ENCODE measurements around the gene BICC1.

The BICC1 gene

DNA sequence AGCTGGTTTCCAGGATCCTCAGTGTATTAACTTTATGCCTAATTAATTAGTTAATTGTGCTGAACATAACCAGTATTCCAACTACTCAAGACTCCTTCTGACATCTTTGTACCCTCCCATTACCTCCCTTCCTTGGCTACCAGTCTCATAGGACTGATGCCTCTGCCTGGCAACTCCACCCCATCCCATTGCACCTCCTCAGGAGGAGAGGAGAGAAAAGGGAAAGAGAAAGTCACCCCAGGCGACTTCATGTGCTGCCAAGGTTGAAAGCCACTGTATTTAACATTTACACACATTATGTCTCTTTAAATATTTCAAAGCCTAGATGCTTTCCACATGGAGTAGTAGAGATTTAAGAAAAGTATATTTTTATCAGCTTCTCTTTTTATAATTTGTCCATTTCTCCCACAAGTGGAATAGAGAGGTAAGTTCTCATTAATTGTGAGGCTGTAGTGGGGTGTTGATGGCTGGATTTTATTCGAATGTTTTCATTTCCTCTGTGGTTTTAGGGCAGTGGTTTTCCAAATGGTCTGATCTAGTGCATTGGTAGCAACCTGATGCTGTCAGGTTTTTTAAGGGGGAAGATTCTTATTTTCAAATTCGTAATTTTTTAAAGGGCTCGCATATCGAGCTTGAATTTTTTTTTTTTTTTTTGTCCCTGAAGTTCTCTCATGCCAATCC is 148.0 kb downstream of the BICC1 start:
- no peak for DNase-seq

DNA sequence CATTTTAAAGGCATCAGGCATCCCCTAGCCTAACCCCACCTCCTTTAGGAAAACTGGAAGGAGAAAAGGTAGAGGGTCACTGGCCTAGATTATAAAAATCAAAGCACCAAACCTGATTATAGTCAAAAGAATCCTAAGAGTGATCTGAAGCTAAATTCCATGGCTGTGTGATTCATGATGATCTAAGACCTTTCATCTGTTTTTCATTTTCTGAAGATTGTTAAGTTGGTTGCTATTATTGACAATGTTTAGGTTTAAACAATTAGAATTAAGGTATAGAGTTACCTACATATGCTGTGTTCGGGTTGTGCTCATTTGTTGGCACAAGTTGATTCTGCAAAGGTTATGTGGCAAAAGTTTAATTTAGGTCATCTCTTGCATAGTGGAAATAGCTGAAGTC is 148.7 kb downstream of the BICC1 start:
- DNase-seq = no peak

DNA sequence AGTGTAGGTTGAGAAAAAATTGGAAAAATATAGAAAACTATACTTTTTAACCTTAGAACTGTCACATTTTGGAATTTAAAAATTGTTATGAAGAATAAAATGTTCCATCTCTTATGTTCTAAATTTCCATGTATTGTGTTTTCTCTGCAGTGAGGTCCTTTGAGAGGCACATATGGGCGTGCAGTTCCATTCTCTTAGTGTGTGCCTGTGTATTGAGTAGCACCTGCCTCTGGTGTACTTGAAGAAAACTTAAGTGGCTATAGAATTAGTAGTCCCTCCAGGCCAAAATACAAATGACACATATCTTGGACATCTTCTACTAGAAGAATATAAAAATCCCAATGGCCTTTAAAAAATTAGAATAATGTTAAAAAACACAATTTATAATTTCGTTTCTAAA is 149.2 kb downstream of the BICC1 start:
- no peak for DNase-seq

DNA sequence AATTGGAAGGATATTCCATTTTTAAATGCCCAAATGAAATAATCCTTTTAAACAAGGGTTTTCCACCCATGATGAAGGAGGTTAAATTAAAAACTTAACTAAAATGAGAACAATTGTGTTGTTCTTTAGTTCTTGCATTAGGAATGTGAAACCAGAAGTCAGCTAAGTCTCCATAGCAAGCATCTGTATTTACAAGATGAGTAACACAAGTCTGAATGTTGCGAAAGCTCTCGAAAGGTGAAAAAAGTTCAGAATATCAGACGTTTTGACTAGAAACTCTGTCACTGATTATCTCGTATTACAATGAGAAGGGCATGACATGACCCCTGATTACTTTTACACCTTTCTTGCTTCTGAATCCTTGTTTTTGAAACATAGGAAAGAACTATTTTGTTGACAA is 149.6 kb downstream of the BICC1 start:
- no peak for DNase-seq

DNA sequence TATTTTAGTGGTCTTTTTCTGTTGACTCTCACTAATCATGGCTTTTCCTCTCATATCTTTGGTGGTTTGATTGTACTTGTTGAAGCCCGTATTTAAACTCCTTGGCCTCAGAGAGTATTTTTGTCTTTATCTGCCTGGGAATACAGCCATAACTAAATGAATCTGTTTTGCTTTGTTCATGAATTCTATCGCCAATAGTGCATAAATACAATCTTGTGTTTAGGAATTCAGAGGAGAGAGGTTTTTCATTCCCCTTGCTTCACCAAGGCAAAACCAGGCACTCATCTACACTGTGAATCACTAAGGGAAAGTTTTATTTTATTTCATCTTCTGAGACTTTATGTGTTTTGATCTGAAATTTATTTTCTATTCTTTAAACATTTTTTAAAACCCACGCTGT is 152.7 kb downstream of the BICC1 start:
- DNase-seq = no peak

DNA sequence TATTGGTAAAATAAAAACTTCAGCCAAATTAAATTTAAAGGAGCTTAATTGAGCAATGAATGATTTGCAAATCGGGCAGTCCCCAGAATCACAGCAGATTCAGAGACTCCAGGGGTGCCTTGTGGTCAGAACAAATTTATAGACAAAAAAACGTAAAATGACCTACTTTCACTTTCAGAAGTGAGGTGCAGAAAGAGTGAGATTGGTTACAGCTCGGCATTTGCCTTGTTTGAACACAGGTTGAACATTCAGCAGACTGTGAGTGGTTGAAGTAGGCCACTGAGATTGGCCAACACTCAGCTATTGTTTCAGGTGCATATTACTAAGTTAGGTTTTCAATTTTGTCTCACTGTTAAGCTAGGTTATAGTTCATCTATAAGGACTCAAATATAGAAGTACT is 153.4 kb downstream of the BICC1 start:
- DNase-seq = peak; percentile 25

DNA sequence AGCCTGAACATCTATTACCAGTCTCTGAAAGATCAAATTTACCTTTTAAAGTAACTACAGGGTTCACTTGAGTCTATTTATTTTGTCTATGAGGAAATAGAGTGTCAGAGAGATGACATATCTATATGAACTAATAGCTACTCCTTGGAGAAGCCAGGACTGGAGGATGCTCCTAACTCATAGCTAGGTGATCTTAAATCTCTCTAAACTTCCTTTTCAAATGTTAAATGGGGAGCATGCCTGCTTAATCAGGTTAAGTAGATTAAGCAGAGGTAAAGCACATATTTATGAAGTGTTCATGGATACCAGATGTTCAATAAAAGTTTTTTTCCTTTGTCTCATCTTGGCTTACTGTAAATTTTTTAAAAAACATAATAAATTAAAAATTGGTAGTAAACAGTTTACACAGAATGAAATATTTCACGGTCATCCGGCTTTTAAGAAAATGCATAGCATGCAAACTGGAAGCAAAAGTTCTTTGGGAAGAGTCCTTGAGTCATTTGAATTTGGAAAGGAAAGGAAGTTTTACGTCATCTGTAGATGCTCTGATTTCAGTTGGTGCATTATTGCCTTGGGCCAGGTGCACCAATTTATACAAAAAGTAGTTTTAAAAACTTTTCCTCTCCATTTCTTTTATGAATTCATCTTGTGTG is 155.1 kb downstream of the BICC1 start:
- DNase-seq = no peak

DNA sequence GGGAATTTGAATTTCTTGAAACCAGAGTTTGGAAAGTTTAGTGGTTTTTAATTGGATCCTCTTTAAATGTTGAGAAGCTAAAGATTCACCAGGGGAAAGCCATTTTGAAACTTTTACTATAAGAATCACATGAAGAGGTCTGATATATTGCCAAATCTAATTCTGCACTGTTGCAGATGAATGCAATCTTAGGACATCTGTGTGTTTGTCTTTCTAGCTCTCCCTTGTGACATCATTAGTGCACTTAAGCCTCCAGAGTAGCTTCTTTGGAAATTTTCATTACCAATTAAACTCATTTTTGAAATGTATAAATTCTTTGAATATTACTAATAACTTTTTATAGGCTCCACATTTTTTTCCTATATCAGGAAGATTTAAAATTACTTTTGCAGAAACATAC is 160.2 kb downstream of the BICC1 start:
- DNase-seq = no peak

DNA sequence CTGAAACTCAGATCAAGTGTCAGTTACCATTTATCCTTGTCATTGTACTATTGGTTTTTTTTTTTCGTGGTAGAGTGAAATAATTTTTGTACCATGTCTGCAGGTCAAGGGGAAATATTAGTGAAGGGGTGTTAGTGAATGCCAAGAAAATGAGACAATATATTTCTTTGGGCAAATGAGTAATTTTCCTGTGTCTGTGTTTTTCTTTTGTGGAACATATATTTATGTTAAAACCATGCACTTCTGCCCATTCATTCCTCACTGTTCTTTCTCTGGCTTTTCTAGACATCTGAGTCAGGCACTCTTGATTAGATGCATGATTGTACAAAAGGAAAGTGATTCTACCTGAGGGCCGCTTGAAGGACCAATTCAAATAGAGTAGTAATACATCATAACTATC is 161.6 kb downstream of the BICC1 start:
- no peak for DNase-seq

DNA sequence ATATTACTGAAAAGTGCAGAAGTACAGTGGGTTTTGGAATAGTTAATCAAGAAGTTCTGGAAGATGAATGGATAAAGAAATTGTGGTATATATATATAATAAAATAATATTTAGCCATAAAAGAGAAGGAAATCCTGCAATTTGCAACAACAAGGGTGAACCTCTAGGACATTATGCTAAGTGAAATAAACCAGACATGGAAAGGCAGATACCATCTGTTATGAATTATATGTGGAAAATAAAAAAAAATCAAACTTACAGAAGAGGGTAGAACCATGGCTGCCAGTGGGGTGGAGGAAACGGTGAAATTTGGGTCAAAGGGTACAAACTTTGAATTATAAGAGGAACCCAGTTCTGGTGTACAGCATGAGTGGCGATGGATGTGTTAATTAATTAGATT is 162.6 kb downstream of the BICC1 start:
- no peak for DNase-seq

DNA sequence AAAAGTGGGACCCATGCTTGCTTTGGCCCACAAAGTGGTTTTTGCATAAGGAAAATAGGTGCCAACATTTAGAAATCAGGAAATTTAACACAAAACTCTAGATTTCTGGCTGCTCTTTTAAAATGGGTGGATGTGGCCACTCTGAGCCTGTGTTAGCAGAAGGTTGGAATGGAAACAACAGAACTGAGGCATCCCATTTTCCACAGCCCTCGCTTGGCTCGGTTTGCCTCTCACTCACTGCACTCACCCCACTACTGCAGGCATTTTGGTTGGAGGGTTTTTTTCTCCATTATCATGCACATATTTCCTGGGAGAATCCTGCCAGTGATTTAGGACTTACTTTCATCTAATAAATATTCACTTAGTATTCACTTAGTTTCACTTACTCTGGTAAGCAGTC is 178.9 kb downstream of the BICC1 start:
- no peak for DNase-seq

DNA sequence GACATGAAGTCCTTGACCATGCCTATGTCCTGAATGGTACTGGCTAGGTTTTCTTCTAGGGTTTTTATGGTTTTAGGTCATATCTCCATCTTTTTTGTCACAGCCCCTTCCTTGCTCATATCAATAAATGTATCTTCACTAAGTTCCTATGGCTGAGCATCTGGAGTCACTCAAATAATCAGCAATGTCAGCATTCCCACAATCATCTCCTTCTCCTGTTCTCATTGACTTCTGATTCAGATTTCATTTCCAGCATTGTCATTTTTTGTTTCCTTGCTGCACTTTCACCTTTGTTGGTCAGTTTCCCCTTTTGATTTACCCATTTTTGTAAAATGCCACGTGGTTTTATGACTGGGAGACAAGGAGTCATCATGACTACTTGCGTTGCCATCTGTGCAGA is 181.2 kb downstream of the BICC1 start:
- DNase-seq = no peak

DNA sequence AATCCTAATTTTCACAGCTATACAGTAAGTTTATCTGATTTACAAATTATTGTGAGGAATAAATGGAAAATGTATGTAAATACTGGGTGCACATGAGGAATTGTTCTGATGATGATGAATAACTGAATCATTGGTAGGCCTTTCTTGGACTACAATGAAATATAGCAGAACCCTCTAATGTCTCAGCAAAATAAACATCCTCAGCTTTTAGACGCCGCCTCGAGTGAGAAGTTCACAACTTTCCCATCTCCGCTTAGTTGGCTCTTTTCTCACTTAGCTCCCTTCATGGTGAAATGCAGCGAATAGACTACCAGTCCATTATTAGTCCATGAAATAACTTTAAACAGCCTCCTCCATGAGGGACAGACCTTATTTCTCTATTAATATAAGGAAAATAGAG is 182.3 kb downstream of the BICC1 start:
- no peak for DNase-seq

DNA sequence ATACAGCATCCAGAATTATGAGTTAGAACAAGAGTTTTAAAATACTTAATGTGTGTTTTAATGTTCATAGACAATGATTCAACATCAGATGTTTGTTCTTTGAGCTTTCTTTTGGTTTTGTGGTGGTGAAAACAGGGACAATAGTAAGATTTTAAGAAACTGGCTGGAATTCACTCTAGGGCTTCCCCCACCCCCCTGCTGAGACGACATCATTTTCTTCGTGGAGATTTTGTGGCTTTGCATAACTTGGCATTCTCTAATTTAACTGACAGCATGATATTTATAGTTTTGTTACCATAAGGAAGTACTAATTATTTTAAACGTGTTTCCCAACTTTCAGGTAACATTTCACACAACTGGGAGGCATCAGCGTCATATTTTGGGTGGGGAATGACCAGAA is 184.1 kb downstream of the BICC1 start:
- DNase-seq = no peak

DNA sequence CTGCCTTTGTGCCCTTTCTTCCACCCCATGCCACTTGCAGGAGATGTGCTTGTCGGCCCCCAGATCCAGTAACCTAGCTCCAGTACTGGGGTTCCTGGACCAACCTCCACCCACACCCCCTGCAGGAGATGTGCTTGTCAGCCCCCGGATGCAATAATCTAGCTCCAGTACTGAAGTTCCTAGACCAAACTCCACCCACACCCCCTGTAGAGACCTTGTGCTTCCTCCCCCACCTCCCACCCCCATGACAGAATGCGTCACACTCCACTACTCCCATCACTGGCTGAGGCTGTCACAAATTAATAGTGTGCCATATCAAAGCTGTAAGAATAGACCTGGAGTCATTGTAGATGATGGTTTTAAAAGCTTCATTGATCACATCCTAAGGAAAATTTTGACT is 185.0 kb downstream of the BICC1 start:
- DNase-seq = no peak

DNA sequence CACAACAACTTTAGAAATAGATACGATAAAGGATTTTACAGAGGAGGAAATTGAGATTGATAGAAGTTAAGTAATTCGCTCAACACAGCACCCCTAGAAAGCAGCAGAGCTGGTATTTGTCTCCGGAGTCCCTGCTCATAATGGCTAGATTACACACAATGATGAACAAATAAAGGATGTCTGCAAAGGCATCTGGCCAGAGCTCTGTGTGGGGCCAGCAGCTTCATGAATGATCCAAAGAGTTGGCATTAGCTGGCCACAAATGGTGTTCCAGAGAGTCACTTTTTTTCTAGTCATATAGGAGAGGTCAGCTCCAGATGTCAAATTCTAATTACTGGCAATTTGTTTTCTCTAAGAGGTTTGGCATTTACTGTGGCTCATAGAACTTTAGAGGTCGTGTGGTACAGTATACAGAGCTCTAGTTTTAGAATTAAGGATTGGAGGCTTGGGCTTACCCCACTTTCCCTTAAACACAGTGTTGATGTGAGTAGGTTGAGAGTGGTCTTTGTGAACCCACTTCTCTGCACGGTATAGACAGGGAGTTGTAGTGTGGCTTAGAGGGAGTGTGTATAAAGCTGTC is 186.2 kb downstream of the BICC1 start:
- DNase-seq = no peak

DNA sequence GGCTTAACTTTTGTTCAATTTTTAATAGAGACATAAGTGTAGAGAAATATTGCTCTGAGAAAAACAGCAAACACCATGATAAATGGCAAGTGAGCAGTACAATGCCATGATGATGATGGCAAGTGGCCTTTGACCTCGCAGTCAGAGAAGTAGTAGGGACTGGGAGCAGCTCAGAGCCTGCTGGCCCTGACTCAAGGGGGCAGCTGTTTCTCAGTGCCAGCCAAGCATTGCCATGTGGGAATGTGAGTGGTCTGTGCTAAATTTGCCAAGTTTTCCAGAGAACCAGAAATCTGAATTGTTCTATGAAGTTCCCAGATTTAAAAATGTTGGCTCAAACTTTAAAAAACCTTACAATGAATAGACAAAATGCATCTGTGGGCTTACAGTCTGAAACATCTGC is 187.9 kb downstream of the BICC1 start:
- no peak for DNase-seq

DNA sequence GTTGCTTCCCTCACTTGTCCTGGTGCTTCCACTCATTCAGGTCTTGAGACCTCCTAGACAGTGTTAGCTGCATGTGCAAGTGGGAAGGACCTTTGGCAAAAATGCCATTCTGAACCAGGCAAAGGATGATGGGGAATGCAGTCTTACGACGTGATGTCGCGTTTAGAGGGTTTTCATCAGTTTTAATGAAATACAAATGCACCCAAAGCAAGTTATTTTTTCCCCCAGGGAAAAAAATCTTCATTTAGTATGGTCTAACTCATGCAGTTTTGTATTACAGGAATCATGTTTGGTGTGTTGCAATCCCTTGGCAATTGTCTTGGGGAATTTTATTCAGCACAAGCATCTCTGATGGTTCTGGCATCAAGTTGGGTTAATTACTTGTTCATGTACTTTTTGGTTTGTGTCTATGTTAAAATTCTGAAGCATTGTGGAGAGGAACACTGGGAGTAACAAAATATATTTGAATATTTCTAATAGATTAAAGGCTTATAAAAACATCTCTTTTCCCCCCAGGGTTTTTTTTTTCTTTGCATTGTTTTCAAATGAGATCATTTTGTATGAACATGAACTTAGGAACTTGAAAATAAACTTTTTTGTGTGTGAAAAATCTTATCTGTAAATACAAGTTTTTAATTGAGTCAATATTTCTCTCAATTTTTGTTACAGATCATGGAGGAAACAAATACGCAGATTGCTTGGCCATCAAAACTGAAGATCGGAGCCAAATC is 188.9 kb downstream of the BICC1 start:
- DNase-seq = no peak

DNA sequence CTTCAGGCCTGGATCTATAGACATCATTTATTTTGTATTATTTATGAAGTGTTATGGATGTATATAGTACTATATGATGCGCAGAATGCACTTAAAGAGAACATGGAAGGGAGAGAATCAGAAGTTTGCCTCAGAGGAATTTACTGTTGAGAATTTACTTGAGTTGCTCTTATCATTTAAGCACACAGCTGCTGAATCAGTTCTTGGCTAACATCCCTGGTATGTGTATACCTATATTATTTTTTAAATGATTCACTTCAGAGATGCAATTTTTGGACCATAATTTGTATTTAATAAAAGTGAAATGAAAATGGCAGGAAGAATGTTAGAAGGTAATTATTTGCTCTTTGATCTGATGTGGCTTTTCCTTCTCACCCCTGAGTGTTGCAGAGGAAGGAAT is 191.6 kb downstream of the BICC1 start:
- no peak for DNase-seq

DNA sequence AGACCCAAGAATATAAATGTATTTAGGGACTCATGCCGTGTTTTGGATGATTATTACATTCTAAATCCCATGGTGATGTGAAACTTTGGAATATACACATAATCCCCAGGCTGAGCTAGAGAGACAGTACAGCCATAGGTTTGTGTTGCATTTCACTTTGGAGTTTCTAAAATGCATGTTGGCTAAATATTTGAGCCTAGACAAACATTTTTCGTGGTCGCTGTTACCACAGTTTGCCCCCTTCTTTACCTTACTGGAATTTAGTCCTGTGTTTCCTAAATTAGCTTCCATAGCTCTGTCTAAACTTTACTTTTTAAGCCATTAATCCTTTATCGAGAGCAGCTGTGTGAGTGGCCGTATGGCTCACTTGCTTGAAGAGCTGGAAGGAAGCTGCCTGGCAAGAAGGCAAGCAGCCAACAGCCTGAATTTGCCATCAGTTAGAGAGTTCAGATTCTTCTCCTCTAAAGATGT is 192.0 kb downstream of the BICC1 start:
- DNase-seq = no peak

DNA sequence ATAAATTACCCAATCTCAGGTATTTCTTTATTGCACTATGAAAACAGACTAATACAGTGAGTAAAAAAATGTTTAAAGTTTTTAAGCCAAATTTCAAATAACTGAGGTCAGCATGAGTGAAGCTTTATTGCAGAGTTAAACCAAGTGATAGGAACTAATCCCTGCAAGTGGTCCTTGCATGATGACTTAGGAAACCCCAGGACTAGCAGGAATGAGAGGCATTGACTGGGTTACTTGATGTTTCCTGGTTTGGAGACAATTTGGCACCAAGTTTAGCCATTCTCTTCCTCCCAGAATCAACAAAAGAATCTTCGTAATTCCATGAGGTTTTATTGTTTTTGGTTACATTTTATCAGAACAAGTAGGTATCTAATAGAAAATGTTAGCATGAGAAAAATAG is 194.2 kb downstream of the BICC1 start:
- no peak for DNase-seq

DNA sequence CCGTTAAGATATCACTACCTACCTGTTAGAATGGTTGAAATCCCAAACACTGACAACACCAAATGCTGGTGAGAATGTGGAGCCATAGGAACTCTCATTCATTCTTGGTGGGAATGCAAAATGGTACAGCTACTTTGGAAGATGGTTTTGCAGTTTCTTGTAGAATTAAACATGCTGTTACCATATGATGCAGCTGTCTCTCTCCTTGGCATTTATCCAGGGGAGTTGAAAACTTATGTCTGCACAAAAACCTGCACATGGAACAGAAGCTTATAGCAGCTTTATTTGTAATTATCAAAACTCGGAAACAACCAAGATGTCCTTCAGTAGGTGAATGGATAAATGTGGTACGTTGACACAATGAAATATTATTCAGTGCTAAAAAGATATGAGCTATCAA is 199.5 kb downstream of the BICC1 start:
- no peak for DNase-seq

DNA sequence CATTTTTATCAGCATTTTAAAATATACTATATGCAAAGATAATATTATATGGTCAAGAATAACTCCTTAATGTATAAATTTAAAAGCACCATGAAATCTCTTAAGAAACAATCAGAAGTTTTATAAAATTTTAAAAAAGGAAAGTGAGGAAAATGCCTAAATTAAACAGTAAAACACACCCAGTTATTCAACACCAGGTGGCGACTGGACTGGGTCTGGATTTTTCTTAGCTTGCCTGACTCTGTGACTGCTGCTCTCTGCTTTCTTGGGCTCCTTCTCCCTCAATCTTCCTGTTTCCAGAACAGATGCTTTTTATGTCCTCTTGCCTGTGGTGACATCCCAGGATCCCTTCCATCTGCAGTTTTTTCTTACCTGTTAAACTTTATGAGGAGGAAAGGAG is 200.3 kb downstream of the BICC1 start:
- no peak for DNase-seq

DNA sequence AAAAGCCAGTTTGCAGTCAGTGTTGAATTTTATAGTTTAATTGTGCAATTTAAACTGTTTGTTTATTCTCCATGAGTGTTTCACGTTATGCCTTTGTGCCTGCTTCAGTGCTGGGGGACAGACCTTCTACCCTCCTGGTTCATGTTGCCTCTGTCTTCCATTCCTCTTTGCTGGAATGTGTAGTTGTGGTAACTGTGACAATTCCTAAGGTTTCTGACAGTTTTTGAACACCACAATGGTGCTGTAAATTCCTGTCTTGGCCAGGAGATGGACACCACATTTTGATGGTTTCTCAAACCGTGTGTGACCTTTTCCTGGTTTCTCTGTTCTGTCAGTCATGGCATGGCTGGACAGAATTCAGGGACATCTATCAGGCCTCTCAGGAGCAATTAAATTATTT is 201.7 kb downstream of the BICC1 start:
- no peak for DNase-seq
